Heart right ventricle (tissue), 16 donors: ENCODE results near the gene SLC25A20. TPM values are rescaled to one million over a fixed set of nuclear protein-coding genes. Genes with fewer than 3 reads are reported as not detected.
A peak's percentile ranks its signal among the peaks of the same experiment; 100 is the strongest.

ENCODE experiments used
- ATAC-seq, 8 donors: fragments of 200-7000 bp; cut with Tn5 transposase; one replicate each; pipeline ENCODE4 v1.9.1; 2020; ENCODE audit warnings: mild to moderate bottlenecking in 8 of 8, moderate library complexity in 8 of 8, moderate number of reproducible peaks in 1 of 8
- DNase-seq, 2 donors: peaks; one replicate each; pipeline ENCODE4 v3.0.0-alpha.2; 2020
- H3K27ac ChIP-seq, 10 donors: fragments of 200-600 bp; sonication (generic) in 2 of 10; one replicate each; pipeline versions ENCODE4 v1.5.0 to v1.8.0; 2020 to 2022; ENCODE audit warnings: mild to moderate bottlenecking in 3 of 10
- H3K27me3 ChIP-seq, 7 donors: fragments of 200-600 bp; one replicate each; pipeline ENCODE4 v1.8.0; 2021 to 2022; ENCODE audit warnings: mild to moderate bottlenecking in 2 of 7
- H3K36me3 ChIP-seq, 9 donors: fragments of 200-600 bp; sonication (generic) in 1 of 9; one replicate each; pipeline versions ENCODE4 v1.5.0 to v1.8.0; 2020 to 2022; ENCODE audit warnings: mild to moderate bottlenecking in 2 of 9
- H3K4me1 ChIP-seq, 9 donors: fragments of 200-600 bp; sonication (generic) in 1 of 9; one replicate each; pipeline versions ENCODE4 v1.5.0 to v1.8.0; 2020 to 2022; ENCODE audit warnings: mild to moderate bottlenecking in 4 of 9
- H3K4me3 ChIP-seq, 10 donors: fragments of 200-600 bp; sonication (generic) in 2 of 10; one replicate each; pipeline versions ENCODE4 v1.5.0 to v1.8.0; 2020 to 2022; ENCODE audit warnings: mild to moderate bottlenecking in 7 of 10, moderate library complexity in 2 of 10
- H3K9me3 ChIP-seq, 11 donors: fragments of 200-600 bp in 10 of 11; sonication (generic) in 2 of 11; one replicate each; pipeline versions ENCODE4 v1.5.0 to v1.8.0; 2013 to 2022; ENCODE audit warnings: mild to moderate bottlenecking in 2 of 11, control low read depth in 1 of 11, moderate library complexity in 1 of 11
- CTCF ChIP-seq, 9 donors: fragments of 200-600 bp; sonication (generic) in 2 of 9; IDR thresholded peaks; one replicate each; pipeline versions ENCODE4 v1.5.0 to v1.8.0; 2021 to 2022; ENCODE audit warnings: antibody characterized with exemption in 9 of 9, mild to moderate bottlenecking in 5 of 9, moderate library complexity in 1 of 9
- WGBS, 2 donors: extraction: QIAGEN DNeasy Blood & Tissue Kit; methylation state at CpG; one replicate each; pipeline ENCODE4 v1.1.7; 2013; ENCODE audit warnings: inconsistent platforms in 1 of 2; 5-methylcytosine and 5-hydroxymethylcytosine counted together
- intact Hi-C, 10 donors: fragments of 100-400 bp; cut with DNase I; formaldehyde crosslinking; loops; one replicate each; pipeline versions ENCODE4 v1.11.1 to v1.14.2; 2022
- polyA plus RNA-seq, 2 donors: library from polyadenylated mRNA; stranded (reverse); fragments of 200-250 nt; gene quantifications; one replicate each; pipeline ENCODE4 v1.2.3, GENCODE V29; 2013
- total RNA-seq, 10 donors: library from RNA; stranded (reverse); fragmentation: NEBNext Ultra II Directional in 3 of 10; extraction: Animal tissue kit (Norgen Biotek cat#: 25700) in 3 of 10; gene quantifications; one replicate each; pipeline versions ENCODE4 v1.2.1 to v1.2.4, GENCODE V29; 2021 to 2023
- donor health status: Arrhythmogenic right ventricular cardiomyopathy.
- donor health status: ischemic (EF 13 %, LVEDD 7.1; RV severe dilation, severe dysfunction).
- donor health status: healthy with polysubstance abuse.
- donor health status: DM: no; HTN: yes; CAD: no.
- donor health status: DM: no; HTN: no; CAD: no.
- donor health status: ischemic (EF 25% LVEDD 6.9; RV normal size, moderate dysfunction).
- donor health status: ischemic (EF 25% LVEDD 5.7; RV mildly dilated, moderate dysfunction).
- donor health status: healthy.
- donor health status: DM: yes; HTN: yes; CAD: no.
- donor health status: Ischemic cardiomyopathy.
- donor health status: ischemic (EF 35%, LVEDD 5.7; RV mildly dilated, moderate dysfunction).
- donor health status: nonischemic (EF 11% LVEDD 7.7; RV severe dilation, severe dysfunction).
- donor health status: DM: yes; HTN: yes; CAD: no.
- donor health status: PGD.
- donor health status: ischemic (EF 29% LVEDD 5.4; RV normal size, mild dysfunction).
- donor health status: nonischemic (EF 23%, LVEDD 6.1; RV moderate dilation, normal function).

Gene SLC25A20
- total and polyA plus RNA-seq, 12 donors: 36.7 to 129 (median 70.8) TPM

DNA sequence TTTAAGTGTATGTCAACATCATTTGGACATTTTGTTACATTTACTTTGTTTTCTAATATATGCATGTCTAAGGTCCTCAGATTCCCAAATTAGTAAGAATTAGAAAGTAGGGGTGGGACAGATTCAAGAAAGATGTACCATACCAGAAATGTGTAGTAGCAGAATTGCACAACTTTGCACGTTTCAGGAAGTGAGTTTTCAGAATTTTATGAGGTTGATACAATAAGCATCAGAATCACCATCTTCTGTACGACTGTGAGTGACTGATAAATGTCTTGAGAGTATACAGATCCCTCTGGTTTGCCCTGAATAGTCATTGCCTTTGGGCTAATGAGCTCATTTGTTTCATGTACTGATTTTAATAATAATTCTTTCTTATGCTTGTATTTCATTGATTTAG lies 29.2 kb upstream of the SLC25A20 start:
- intact Hi-C loops: no loop called here
- no peak for DNase-seq
- Histone ChIP-seq H3K27me3 (no peaks in the 10 kb centered on the region), H3K4me3 (peak overlapping the region in 8 of 10 donors; percentile 4 to 46 (median 27)), H3K9me3 (no peaks in the 10 kb centered on the region), H3K36me3 (peaks cover 0 to 85% (median 19%) of the 10 kb centered on the region in 9 donors), H3K4me1 (peaks cover 3 to 75% (median 64%) of the 10 kb centered on the region in 9 donors), H3K27ac (peak overlapping the region in 9 of 10 donors; percentile 40 to 88 (median 73))
- 34 to 41% methylated on average over 2 of the region's 2 CpGs for WGBS, 2 donors
- no peak for ATAC-seq
- no peak for TF ChIP-seq CTCF (IDR thresholded peaks at IDR 0.05)

GRCh38 chr3:48926425-48927392 lies 28.0 kb upstream of the SLC25A20 start:
- no peak for TF ChIP-seq CTCF (IDR thresholded peaks at IDR 0.05)
- peaks cover 3 to 73% (median 59%) of the 10 kb centered on the region in 9 donors for H3K4me1 ChIP-seq
- no peaks in the 10 kb centered on the region for H3K9me3 ChIP-seq
- H3K4me3 ChIP-seq: peak overlapping the region in 6 of 10 donors; percentile 23 to 46 (median 29)
- ATAC-seq: peak; percentile 51 to 80 (median 67)
- peak overlapping the region; percentile 39 to 88 (median 73) for H3K27ac ChIP-seq
- intact Hi-C loops: no loop called here
- H3K36me3 ChIP-seq: peaks cover 0 to 94% (median 19%) of the 10 kb centered on the region in 9 donors
- H3K27me3 ChIP-seq: no peaks in the 10 kb centered on the region
- 77 to 85% methylated on average over 11 of the region's 11 CpGs for WGBS, 2 donors
- DNase-seq: no peak

GRCh38 chr3:48919215-48920138 lies 20.8 kb upstream of the SLC25A20 start:
- WGBS, 2 donors: 0 to 1% methylated on average over 52 to 54 of the region's 54 CpGs
- Histone ChIP-seq H3K4me1 (peaks cover 4 to 48% (median 30%) of the 10 kb centered on the region in 9 donors), H3K9me3 (no peaks in the 10 kb centered on the region), H3K4me3 (peak overlapping the region; percentile 60 to 98 (median 90)), H3K27ac (peak overlapping the region; percentile 94 to 100 (median 97)), H3K27me3 (no peaks in the 10 kb centered on the region), H3K36me3 (peaks cover 0 to 32% (median 14%) of the 10 kb centered on the region in 9 donors)
- peak in 1 of 2 donors; percentile 25 for DNase-seq
- TF ChIP-seq CTCF (IDR thresholded peaks at IDR 0.05): no peak
- ATAC-seq: peak; percentile 27 to 61 (median 45)
- intact Hi-C loops: loop anchor here in 3 of 10 donors (2.0 kb wide), 2 partner anchors 21 to 73 kb away; partner anchors contain the start of genes SLC25A20 (in 2 of the 3) and PRKAR2A (in 1 of the 3)
